C4-2B (cell line): ENCODE results near the gene NFATC2.

ENCODE experiments used
- ZFX ChIP-seq: fragments of 450-650 bp; IDR thresholded peaks from 2 replicates; pipeline ENCODE4 v1.6.1; 2017
- TF ChIP-seq, protein P1 (sequence below): fragments of 450-650 bp; conservative IDR thresholded peaks from 2 replicates; pipeline ENCODE4 v1.5.1; 2017; ENCODE audit warnings: mild to moderate bottlenecking

- TF ChIP-seq, protein P1, sequence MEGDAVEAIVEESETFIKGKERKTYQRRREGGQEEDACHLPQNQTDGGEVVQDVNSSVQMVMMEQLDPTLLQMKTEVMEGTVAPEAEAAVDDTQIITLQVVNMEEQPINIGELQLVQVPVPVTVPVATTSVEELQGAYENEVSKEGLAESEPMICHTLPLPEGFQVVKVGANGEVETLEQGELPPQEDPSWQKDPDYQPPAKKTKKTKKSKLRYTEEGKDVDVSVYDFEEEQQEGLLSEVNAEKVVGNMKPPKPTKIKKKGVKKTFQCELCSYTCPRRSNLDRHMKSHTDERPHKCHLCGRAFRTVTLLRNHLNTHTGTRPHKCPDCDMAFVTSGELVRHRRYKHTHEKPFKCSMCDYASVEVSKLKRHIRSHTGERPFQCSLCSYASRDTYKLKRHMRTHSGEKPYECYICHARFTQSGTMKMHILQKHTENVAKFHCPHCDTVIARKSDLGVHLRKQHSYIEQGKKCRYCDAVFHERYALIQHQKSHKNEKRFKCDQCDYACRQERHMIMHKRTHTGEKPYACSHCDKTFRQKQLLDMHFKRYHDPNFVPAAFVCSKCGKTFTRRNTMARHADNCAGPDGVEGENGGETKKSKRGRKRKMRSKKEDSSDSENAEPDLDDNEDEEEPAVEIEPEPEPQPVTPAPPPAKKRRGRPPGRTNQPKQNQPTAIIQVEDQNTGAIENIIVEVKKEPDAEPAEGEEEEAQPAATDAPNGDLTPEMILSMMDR = no peak
- TF ChIP-seq ZFX = no peak
Measured at GRCh38 chr20:51470907-51471411, 71.6 kb downstream of the NFATC2 start.
